ENCODE results near the gene DYTN. TPM values are rescaled to one million over a fixed set of nuclear protein-coding genes. Genes with fewer than 3 reads are reported as not detected.
A peak's percentile ranks its signal among the peaks of the same experiment; 100 is the strongest.

DYTN gene
- total RNA-seq, 5 donors from 2014 or later (not counting 1 experiment from before 2014, with no cell fraction given): not detected

GRCh38 chr2:206692971-206693370 is 25.2 kb downstream of the DYTN start:
- no peaks in the 10 kb centered on the region for H3K27me3 Mint-ChIP-seq
- no peak overlapping the region for H3K27ac Mint-ChIP-seq
- no peaks in the 10 kb centered on the region for H3K36me3 ChIP-seq (ENCODE audit: control insufficient read depth in 2 of 2, extremely low read depth in 1 of 2, insufficient read depth in 1 of 2, low read length in 1 of 2)
- H3K27ac ChIP-seq (ENCODE audit: low read length): no peak overlapping the region
- DNase-seq (no peak), ATAC-seq (replicated peaks in 1 of 4) (no peak)
- ChIA-PET CTCF (no interaction called here), POLR2A (no interaction called here)
- WGBS (ENCODE audit: insufficient coverage): 86% methylated on average over 1 of the region's 7 CpGs
- H3K4me3 ChIP-seq (ENCODE audit: control insufficient read depth in 1 of 2, extremely low read depth in 1 of 2, low read length in 1 of 2): no peak overlapping the region
- no peak overlapping the region for H3K4me3 Mint-ChIP-seq
- H3K9me3 ChIP-seq: no peaks in the 10 kb centered on the region
- no peaks in the 10 kb centered on the region for H3K36me3 Mint-ChIP-seq
- H3K4me1 ChIP-seq (ENCODE audit: control insufficient read depth in 1 of 2, extremely low read depth in 1 of 2, insufficient read depth in 2 of 2, low read length in 2 of 2): no peaks in the 10 kb centered on the region
- peaks cover 5 to 8% (median 6%) of the 10 kb centered on the region in 3 donors for H3K4me1 Mint-ChIP-seq
- no peaks in the 10 kb centered on the region for H3K9me3 Mint-ChIP-seq
- no peaks in the 10 kb centered on the region for H3K27me3 ChIP-seq (replicated peaks in 1 of 2; ENCODE audit: control insufficient read depth in 2 of 2, extremely low read depth in 1 of 2, insufficient read depth in 2 of 2, low read length in 1 of 2)

- Histone ChIP-seq H3K9me3 (no peaks in the 10 kb centered on the region), H3K27me3 (replicated peaks in 1 of 2; ENCODE audit: control insufficient read depth in 2 of 2, extremely low read depth in 1 of 2, insufficient read depth in 2 of 2, low read length in 1 of 2) (no peaks in the 10 kb centered on the region), H3K4me1 (ENCODE audit: control insufficient read depth in 1 of 2, extremely low read depth in 1 of 2, insufficient read depth in 2 of 2, low read length in 2 of 2) (no peaks in the 10 kb centered on the region), H3K36me3 (ENCODE audit: control insufficient read depth in 2 of 2, extremely low read depth in 1 of 2, insufficient read depth in 1 of 2, low read length in 1 of 2) (no peaks in the 10 kb centered on the region), H3K4me3 (ENCODE audit: control insufficient read depth in 1 of 2, extremely low read depth in 1 of 2, low read length in 1 of 2) (no peak overlapping the region), H3K27ac (ENCODE audit: low read length) (no peak overlapping the region)
- peaks cover 5 to 8% (median 6%) of the 10 kb centered on the region in 3 donors for H3K4me1 Mint-ChIP-seq
- H3K27me3 Mint-ChIP-seq: peaks cover 0 to 10% of the 10 kb centered on the region in 2 donors
- H3K36me3 Mint-ChIP-seq: no peaks in the 10 kb centered on the region
- no peak overlapping the region for H3K27ac Mint-ChIP-seq
- CTCF ChIA-PET: interaction anchor here in 1 of 2 donors (0.7 kb wide), 1 partner anchor 788 kb away, joined by 4 read pairs; no protein-coding TSS in a partner anchor
- H3K4me3 Mint-ChIP-seq: no peak overlapping the region
- H3K9me3 Mint-ChIP-seq: no peaks in the 10 kb centered on the region
- ATAC-seq (replicated peaks in 1 of 4) (no peak), DNase-seq (peak in 1 of 35 experiments; percentile 9)
- POLR2A ChIA-PET: no interaction called here
- WGBS (ENCODE audit: insufficient coverage): no CpG with 5 or more reads among the region's 1 CpG
Observed at GRCh38 chr2:206688990-206689389, 29.2 kb downstream of the DYTN start.

GRCh38 chr2:206688453-206688852 is 29.7 kb downstream of the DYTN start:
- Histone ChIP-seq H3K4me1 (ENCODE audit: control insufficient read depth in 1 of 2, extremely low read depth in 1 of 2, insufficient read depth in 2 of 2, low read length in 2 of 2) (no peaks in the 10 kb centered on the region), H3K9me3 (no peaks in the 10 kb centered on the region), H3K4me3 (ENCODE audit: control insufficient read depth in 1 of 2, extremely low read depth in 1 of 2, low read length in 1 of 2) (no peak overlapping the region), H3K27ac (ENCODE audit: low read length) (no peak overlapping the region), H3K27me3 (replicated peaks in 1 of 2; ENCODE audit: control insufficient read depth in 2 of 2, extremely low read depth in 1 of 2, insufficient read depth in 2 of 2, low read length in 1 of 2) (no peaks in the 10 kb centered on the region), H3K36me3 (ENCODE audit: control insufficient read depth in 2 of 2, extremely low read depth in 1 of 2, insufficient read depth in 1 of 2, low read length in 1 of 2) (no peaks in the 10 kb centered on the region)
- ChIA-PET POLR2A (no interaction called here), CTCF (no interaction called here)
- H3K27ac Mint-ChIP-seq: no peak overlapping the region
- WGBS (ENCODE audit: insufficient coverage): 71% methylated on average over 1 of the region's 2 CpGs
- H3K4me1 Mint-ChIP-seq: peaks cover 5 to 8% (median 6%) of the 10 kb centered on the region in 3 donors
- H3K9me3 Mint-ChIP-seq: no peaks in the 10 kb centered on the region
- no peaks in the 10 kb centered on the region for H3K36me3 Mint-ChIP-seq
- H3K4me3 Mint-ChIP-seq: no peak overlapping the region
- H3K27me3 Mint-ChIP-seq: peaks cover 3 to 13% of the 10 kb centered on the region in 2 donors
- ATAC-seq (replicated peaks in 1 of 4): no peak
- no peak for DNase-seq

GRCh38 chr2:206683546-206683945 is 34.6 kb downstream of the DYTN start:
- Mint-ChIP-seq H3K36me3 (no peaks in the 10 kb centered on the region), H3K27ac (no peak overlapping the region), H3K27me3 (peaks cover 14 to 16% of the 10 kb centered on the region in 2 donors), H3K4me1 (peaks cover 0 to 3% (median 2%) of the 10 kb centered on the region in 3 donors), H3K9me3 (no peaks in the 10 kb centered on the region), H3K4me3 (no peak overlapping the region)
- H3K4me1 ChIP-seq (ENCODE audit: control insufficient read depth in 1 of 2, extremely low read depth in 1 of 2, insufficient read depth in 2 of 2, low read length in 2 of 2): no peaks in the 10 kb centered on the region
- WGBS (ENCODE audit: insufficient coverage): 72% methylated on average over 3 of the region's 4 CpGs
- no peak overlapping the region for H3K4me3 ChIP-seq (ENCODE audit: control insufficient read depth in 1 of 2, extremely low read depth in 1 of 2, low read length in 1 of 2)
- no peak for ATAC-seq (replicated peaks in 1 of 4)
- no peaks in the 10 kb centered on the region for H3K9me3 ChIP-seq
- POLR2A ChIA-PET: no interaction called here
- CTCF ChIA-PET: no interaction called here
- H3K27ac ChIP-seq (ENCODE audit: low read length): no peak overlapping the region
- no peaks in the 10 kb centered on the region for H3K27me3 ChIP-seq (replicated peaks in 1 of 2; ENCODE audit: control insufficient read depth in 2 of 2, extremely low read depth in 1 of 2, insufficient read depth in 2 of 2, low read length in 1 of 2)
- no peaks in the 10 kb centered on the region for H3K36me3 ChIP-seq (ENCODE audit: control insufficient read depth in 2 of 2, extremely low read depth in 1 of 2, insufficient read depth in 1 of 2, low read length in 1 of 2)
- DNase-seq: no peak

GRCh38 chr2:206670531-206671319 is 47.5 kb downstream of the DYTN start:
- no peaks in the 10 kb centered on the region for H3K36me3 Mint-ChIP-seq
- Histone ChIP-seq H3K9me3 (no peaks in the 10 kb centered on the region), H3K27ac (ENCODE audit: low read length) (no peak overlapping the region), H3K4me1 (ENCODE audit: control insufficient read depth in 1 of 2, extremely low read depth in 1 of 2, insufficient read depth in 2 of 2, low read length in 2 of 2) (no peaks in the 10 kb centered on the region), H3K4me3 (ENCODE audit: control insufficient read depth in 1 of 2, extremely low read depth in 1 of 2, low read length in 1 of 2) (no peak overlapping the region), H3K36me3 (ENCODE audit: control insufficient read depth in 2 of 2, extremely low read depth in 1 of 2, insufficient read depth in 1 of 2, low read length in 1 of 2) (no peaks in the 10 kb centered on the region), H3K27me3 (replicated peaks in 1 of 2; ENCODE audit: control insufficient read depth in 2 of 2, extremely low read depth in 1 of 2, insufficient read depth in 2 of 2, low read length in 1 of 2) (no peaks in the 10 kb centered on the region)
- DNase-seq: no peak
- no peaks in the 10 kb centered on the region for H3K9me3 Mint-ChIP-seq
- ChIA-PET CTCF (no interaction called here), POLR2A (no interaction called here)
- H3K4me1 Mint-ChIP-seq: no peaks in the 10 kb centered on the region
- peaks cover 10 to 23% of the 10 kb centered on the region in 2 donors for H3K27me3 Mint-ChIP-seq
- H3K4me3 Mint-ChIP-seq: no peak overlapping the region
- ATAC-seq (replicated peaks in 1 of 4): no peak
- no peak overlapping the region for H3K27ac Mint-ChIP-seq
- WGBS (ENCODE audit: insufficient coverage): 88% methylated on average over 4 of the region's 7 CpGs

GRCh38 chr2:206665251-206665650 is 52.9 kb downstream of the DYTN start:
- Mint-ChIP-seq H3K4me3 (no peak overlapping the region), H3K27me3 (peaks cover 10 to 24% of the 10 kb centered on the region in 2 donors), H3K4me1 (no peaks in the 10 kb centered on the region), H3K27ac (no peak overlapping the region), H3K9me3 (no peaks in the 10 kb centered on the region), H3K36me3 (no peaks in the 10 kb centered on the region)
- ChIA-PET CTCF (no interaction called here), POLR2A (no interaction called here)
- no CpG with 5 or more reads among the region's 3 CpGs for WGBS (ENCODE audit: insufficient coverage)
- no peaks in the 10 kb centered on the region for H3K36me3 ChIP-seq (ENCODE audit: control insufficient read depth in 2 of 2, extremely low read depth in 1 of 2, insufficient read depth in 1 of 2, low read length in 1 of 2)
- H3K9me3 ChIP-seq: no peaks in the 10 kb centered on the region
- ATAC-seq (replicated peaks in 1 of 4): no peak
- H3K4me1 ChIP-seq (ENCODE audit: control insufficient read depth in 1 of 2, extremely low read depth in 1 of 2, insufficient read depth in 2 of 2, low read length in 2 of 2): no peaks in the 10 kb centered on the region
- no peak for DNase-seq
- H3K27ac ChIP-seq (ENCODE audit: low read length): no peak overlapping the region
- no peaks in the 10 kb centered on the region for H3K27me3 ChIP-seq (replicated peaks in 1 of 2; ENCODE audit: control insufficient read depth in 2 of 2, extremely low read depth in 1 of 2, insufficient read depth in 2 of 2, low read length in 1 of 2)
- H3K4me3 ChIP-seq (ENCODE audit: control insufficient read depth in 1 of 2, extremely low read depth in 1 of 2, low read length in 1 of 2): no peak overlapping the region

Data from T-cell (primary cell).